GM19467 (cell line): ENCODE data around the gene FOXL2.

Experiments
- ATAC-seq: cut with Tn5 transposase; IDR thresholded peaks from one replicate; pipeline ENCODE4 v1.9.1; 2021; ENCODE audit warnings: mild to moderate bottlenecking, moderate library complexity; ENCODE audit not compliant: unreplicated experiment

FOXL2 gene

DNA sequence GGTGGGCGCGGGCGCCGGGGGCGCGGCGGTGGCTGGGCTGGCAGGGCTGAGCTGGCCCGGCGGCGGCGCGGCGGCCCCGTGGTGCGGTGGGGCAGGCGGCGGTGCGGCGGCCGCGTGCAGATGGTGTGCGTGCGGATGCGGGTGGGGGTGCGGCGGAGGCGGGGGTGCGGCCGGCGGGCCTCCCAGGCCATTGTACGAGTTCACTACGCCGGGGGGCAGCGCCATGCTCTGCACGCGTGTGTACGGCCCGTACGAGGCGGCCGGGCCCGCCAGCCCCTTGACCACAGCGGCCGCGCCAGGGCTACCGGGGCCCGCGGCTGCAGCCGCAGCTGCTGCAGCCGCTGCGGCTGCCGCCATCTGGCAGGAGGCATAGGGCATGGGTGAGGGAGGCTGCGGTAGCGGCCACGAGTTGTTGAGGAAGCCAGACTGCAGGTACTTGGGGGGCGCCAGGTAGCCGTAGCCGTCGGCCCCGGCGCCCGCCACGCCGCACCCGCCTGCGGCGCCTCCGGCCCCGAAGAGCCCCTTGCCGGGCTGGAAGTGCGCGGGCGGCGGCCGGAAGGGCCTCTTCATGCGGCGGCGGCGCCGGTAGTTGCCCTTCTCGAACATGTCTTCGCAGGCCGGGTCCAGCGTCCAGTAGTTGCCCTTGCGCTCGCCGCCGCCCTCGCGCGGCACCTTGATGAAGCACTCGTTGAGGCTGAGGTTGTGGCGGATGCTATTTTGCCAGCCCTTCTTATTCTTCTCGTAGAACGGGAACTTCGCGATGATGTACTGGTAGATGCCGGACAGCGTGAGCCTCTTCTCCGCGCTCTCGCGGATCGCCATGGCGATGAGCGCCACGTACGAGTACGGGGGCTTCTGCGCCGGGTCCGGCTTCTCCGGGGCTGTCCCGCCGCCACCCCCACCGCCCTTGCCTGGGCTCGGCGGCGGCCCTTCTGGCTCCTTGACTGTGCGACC lies 951 bp downstream of the FOXL2 start:
- ATAC-seq: no peak

DNA sequence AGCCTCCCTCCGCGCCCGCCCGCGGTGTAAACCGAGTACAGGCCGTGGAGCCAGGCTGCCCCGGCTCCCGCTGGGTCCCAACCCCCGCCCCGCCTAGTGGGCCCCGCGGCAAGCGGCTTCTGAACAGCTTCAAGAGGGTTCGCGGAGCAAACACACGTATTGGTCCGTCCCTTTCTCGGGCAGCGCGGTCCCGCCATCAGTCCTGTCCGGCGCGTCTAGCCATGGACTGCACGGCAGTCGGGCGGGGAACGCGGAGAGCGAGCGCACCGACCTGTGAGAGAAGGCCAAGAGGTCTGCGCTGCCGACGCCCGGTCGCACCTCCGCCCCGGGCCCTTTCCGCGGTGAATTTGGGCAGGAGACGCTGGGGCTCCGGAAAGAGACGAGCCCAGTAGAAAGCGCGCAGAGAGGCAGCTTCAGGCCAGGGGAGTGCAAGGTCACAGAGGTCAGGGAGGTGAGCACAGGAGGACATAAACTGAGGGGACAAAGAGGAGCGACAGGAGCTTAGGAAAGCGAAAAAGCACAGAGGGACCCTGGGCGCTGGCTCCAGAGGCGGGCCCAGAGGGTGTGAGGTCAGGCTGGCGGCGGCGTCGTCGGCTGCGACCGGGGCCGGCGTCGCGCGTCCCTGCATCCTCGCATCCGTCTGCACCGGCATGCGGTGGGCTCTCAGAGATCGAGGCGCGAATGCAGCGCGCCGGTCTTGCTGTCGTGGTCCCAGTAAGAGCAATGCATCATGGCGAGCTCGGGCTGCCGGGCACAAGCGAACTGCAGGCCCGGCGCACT lies 1.8 kb downstream of the FOXL2 start:
- no peak for ATAC-seq

DNA sequence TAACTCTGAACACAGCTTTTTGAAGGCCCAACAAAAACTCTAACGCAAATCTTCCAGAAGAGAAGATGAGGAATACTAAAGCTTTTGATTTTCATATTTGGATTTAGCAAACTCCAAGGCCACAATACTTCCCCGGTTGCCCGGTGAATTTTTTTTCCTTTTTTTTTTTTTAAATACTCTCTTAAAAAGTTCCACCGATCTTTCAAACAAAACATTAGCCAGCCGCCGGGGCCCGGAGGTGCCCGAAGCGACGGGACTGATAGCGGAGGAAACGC lies 2.3 kb downstream of the FOXL2 start:
- no peak for ATAC-seq

DNA sequence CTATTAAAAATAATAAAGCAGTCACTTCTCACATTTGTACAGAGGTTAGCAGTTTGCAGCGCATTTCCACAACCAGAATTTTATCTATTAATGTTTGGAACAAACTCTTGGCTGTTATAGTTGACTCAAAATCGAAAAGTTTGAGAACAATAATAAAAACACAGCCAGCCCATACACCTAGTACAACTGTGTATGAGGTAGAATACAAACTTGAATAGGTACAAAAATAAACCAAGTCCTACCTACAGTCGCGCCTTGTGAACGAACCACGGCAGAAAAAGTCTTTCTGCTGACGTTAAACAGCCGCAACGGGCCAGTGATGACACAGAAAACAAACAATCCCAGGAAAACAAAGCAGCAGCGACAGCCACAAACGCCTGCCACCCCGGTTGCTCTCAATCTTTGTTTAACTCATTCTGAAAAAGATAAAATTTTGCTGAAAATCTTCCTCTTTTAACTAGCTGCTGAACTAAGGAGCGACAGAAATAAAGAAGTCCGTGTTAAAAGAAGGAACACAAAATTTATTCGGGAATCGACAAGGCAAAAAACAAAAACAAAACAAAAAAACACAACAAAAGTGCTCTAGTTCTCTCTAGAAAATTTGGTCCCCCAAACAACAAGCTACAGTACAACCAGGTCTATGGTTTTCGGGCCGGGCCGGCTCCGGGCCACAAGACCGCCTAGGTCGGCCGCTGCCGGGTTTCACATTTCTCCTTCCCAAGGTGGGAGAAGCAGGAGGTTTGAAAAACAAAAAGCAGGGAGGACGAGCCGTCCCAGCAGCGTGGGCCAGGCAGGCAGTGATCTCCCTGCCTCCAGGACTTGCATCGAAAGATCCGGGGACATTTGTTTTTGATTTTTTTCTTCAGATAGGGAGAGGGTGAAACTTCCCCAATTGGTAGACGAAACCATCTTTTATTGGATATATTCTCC lies 2.9 kb downstream of the FOXL2 start:
- ATAC-seq: no peak

DNA sequence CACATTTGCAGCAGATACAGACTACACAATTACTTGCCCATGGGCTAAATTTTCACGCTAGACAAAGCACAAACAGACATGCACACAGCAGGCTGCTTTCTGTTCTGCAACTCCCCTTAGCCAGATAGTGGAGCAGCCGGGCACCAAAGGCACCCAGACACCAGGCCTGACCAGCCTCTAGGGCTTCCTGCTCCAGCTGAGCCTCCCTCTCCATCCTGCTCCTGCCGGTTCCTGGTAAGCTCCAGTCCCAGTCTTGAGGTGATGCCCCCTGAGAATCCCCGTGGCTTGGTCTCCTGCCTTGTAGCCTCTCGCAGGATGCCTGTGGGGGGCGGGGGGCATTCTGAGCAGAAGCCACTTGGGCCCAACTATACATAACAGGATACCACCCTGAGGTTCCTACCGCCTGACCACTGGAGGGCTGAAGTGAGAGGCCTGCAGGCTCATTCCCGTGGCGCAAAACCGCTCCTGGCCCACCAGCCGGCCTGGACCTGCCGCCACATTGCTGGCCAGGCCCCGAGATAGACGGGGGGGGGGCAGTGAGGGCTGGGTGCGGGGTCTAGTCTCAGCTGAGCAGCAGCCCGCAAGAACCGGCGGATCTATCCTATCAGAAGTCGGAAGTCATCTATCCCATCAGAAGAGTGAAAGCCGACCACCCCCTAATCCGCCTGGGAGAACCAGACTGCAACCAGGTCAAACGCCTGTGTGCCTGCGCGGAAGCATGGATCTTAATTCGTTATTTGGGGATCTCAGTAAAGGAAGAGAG lies 3.9 kb downstream of the FOXL2 start:
- ATAC-seq: no peak

DNA sequence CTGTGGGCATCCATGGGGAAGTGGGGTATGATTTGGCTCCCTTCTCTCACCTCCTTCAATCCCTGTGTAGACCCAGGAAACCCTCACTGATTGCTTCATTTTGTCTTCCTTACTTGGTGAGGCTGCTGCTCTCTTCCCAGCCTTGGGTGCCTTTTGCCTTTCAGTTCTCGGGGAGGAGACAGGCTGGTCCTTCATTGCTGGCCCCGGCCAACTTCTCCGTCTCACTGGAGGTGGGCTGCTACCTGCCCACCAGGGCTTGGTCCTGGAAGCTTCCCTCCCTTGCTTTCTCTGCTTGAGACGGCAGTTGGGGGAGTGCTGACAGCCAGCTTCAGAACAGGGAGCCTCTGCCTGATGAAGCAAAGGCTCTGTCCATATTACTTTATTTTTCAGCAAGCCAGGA lies 4.7 kb downstream of the FOXL2 start:
- ATAC-seq: no peak

DNA sequence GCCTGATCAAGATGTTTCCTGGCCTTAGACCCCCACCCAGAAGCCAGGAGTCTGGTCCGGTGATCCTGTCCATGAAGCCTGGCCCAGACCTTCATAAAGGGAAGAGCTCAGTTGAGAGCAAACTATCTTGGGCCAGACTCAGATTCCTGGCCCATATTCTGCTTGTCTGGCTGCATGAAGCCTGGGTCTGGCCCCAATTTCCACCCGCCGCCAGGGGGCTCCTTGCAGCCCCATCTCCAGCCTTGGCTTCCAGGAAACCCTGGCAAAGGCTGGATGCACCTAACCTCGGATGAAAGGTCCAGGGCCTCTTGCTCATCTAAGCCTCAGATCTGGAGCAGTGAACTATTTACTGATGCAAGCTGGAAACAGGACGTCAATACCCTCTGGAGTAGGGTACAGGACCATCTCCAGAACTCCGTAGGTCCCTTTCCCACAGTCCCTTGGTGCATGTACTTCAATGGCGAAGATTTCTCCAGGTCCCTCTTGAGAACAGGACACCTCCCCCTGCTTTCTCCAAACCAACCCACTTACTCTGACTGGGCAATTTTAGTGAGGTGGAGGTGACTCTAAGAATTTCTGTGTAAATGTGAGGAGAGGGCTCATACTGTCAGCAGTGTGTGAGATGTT lies 5.6 kb downstream of the FOXL2 start:
- ATAC-seq: no peak

DNA sequence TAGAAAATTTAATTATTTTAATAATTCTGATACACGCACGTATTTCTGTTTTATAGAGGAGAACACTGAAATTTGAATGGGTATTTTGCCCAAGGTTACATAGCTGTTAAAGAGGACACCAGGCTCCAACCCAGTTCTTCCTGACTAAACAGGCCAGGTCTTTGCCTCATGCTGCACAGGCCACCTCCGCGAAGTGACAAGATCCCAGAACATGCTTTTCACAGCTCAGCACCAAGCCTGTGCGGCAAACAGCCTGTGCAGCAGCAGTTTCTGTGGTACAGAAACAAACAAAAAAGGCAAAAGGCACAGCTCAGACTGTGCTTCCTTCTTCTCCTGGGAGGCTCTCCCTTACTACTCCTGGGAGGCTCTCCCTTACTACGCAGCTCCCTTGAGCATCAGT lies 6.5 kb downstream of the FOXL2 start:
- ATAC-seq: no peak

DNA sequence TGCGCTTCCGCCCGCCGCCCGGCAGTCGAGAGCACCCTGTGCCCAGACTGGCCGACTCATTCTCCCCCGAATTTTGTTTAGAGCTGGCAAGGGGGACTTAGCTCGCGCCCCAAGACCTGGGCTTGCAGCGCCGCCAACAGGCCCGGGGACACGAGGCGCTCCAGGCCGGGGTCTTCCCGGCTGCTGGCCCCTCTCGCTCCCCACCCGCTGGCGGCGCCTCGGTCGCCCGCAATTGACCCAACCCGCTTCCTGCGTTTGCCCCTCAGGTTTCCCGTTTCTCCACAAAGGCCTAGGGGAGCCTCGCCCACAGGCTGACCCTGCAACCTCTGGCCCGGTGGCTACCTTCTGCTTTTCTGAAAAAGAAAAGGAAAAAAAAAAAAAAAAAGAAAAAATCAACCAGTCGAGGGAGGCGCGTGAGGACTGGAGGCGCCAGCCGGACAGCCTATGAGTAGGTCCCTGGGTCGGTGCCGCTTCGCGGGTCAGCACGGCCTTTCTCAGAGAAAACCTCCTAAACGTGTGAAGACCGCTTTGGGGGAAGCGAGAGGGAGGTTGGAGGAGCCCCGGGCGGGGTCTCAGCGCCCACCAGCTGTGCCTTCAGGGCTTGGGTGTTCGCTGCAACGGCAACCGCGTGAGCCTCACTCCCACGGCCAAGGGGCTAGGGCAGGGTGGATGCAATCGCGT lies 7.2 kb downstream of the FOXL2 start:
- no peak for ATAC-seq

DNA sequence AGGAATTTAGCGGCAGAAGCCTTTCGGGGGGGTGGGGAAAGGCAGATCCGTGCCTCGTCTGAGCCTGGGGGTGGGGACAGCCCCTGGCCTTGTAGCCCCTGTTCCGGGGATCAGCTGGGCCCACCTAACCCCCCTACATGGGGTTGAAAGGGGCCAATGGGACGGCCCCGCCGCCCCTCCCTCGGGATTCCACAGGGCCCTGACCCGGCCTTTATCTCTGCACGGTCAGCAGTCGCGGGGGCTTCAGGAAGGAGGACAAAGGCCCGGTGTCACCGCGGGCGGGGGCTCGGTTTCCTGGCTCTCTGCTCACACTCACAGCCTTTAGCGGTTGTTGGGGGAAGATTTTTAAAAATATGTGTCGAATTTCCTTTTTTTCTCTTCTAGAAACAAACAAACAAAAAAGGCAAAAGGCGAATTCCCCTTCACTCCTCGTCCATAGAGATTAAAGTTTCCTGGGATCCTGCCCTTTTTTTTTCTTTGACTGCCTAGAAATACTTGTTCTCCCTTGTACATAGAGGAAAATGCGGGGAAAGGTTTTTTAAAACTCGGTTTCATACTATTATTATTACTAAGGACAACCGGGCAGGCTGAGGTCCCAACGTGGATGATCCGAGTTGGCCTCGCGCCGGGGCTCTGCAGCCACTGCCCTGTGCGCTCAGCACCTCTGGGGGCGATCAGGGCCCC lies 7.9 kb downstream of the FOXL2 start:
- no peak for ATAC-seq

DNA sequence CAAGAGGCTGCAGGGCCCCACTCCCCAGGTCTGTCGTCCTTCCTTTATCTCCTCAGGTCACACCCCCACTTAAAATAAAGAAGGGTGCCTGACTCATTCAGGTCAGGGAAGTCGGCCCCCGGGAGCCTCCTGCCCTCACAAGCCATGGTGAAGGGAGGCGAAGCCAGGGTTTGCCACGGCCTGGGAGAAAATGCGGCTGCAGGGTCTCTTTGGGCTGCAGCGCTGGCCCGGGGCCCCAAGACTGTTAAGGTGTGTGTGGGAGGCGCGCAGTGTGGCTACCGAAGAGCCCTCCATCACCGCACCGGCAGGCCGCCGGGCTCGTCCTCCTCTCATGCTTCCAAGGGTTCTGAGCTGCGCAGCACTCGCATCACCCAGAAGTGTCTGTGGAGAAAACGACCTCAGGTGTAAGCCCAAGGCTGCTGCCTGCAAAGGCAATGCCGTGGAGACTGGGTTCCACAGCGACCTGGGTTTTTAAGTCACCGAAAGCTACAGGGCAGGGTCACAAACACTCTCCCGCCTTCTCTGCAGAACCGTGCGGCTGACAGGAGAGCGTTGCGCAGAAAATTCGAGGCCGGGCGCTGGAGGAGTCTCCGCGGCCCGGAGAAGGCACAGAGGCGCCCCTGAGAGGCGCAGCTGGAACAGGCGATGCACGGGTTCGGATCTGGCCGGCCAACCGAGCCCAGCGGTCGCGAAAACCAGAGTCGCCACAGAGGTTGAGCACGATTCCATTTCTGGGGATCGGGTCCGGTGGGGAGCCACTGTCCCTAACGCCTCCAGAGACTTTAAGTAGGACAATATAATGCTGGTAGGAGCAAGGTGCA lies 8.7 kb downstream of the FOXL2 start:
- no peak for ATAC-seq

DNA sequence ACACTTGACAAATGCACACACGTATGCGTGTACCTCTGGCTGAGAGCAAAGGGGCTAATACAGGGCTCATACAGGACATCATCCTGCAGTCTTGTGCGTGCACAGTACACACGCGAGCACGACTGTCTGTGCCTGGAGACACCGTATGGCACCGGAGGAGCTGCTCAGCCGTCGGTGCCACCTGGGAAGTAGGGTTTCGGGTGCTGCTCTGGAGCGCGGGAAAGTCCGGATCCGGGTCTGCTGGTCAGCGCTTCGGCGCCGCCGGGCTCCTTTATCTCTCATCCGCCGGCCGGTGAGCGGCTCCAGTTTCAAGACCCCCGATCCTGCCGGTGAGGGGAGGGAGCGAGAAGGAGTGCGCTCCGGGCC lies 9.3 kb downstream of the FOXL2 start:
- ATAC-seq: no peak

DNA sequence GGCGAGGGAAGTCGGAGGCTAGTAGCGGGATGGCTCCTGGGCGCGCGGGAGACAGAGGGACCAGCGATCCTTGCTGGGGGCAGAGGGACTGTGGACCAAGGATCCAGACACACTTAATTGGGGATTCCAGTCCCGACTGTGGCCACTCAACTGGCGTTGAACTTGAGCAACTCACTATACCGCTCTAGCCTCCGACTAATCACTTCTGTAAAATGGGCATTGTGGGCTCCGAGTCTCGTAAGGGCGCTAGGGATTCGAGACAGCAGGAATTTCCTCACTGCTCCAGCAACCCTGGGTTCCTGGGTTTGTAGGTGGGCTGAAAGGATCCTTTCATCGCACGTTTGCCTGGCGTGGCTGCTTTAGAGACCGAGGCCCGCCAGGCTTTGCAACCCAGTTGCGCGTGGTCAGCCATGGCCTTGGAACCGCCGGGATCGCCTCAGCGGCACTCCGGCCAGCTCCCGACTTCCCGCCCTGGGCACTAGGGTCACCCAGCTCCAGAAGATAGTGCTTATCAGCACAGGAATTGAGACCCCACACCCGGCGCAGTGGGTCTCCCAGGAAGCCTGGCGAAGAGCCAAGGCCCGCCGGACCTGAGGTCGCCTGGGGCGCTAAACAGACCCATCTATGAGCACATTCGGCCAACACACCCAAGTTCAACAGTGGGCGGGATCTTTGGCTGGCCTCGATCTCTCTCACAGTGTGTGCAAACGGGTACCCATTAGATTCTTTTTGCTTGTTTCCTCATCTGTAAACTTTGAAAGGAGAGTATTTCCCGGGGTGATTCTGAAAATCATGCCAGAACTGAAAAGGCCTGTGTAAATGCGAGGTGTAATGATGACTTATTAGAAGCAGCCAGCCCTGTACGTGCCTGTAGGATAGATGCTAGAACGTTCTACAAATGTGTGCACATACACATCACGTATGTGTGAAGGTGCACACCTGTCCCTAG lies 9.9 kb downstream of the FOXL2 start:
- ATAC-seq: no peak

DNA sequence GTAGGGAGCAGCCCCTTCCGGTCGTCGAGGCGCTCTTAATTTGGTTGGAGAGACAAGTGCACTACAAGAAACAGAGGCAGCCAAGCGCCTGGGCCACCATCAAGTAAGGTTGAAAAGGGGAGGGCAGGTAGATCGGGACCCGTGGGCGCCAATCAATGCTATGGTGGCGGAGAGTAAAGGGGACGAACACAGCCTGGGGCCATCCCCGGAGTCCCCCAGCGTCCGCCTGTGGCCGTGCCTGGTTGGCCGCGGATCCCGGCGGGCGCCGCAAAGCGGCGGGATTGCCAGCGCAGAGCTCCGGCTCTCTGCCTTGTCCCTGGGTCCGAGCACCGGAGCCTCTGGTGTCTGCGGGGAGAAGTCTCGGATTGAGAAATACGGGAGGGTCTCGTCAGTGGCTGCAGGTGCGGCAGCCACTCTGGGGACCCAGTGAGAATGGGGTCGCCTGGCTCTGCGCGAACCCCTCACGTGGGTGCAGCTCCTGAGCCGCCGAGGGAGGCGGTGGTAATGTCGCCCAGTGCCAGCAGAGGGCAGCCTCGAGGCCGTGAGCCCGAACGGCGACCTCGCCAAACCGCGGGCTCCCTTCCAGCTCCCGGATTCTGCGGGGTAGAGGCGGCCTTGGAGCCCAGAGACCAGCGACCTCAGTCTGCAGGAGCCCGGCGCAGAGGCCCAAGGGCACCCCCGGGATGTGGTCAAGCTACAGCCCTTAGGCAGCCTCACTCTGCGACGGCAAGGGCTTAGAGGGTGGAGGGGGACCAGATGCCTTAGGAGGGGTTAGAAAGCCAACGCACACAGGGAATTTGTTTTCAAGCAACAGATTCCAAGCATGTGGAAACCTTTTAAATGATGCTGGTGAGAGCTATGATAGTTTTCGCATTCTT lies 10.8 kb downstream of the FOXL2 start:
- ATAC-seq: peak; percentile 70

DNA sequence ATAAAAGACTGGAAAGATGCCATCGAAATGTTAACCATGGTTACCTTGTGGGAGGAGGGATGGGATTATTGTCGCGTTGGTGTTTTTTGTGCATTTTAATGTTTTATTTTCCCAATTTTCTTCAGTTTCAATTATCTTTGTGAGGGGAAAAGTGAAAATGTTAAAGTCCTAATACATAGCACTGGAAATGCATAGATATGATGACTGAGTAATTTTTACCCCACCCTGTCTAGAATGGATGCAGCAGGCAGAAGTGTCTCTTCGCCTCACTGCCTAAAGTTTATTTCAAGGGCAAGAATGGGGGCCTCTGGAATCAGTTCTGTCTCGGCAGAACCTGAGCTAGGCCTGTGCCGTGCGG lies 11.5 kb downstream of the FOXL2 start:
- no peak for ATAC-seq
